Measurements from ENCODE around the gene TMEM120B.
A peak's percentile ranks its signal among the peaks of the same experiment; 100 is the strongest.
"Not testable (repeated sequence)": the region's sequence is repeated elsewhere in the genome, so short reads cannot be mapped to it uniquely, and the experiment has no call there.

Gene TMEM120B

DNA sequence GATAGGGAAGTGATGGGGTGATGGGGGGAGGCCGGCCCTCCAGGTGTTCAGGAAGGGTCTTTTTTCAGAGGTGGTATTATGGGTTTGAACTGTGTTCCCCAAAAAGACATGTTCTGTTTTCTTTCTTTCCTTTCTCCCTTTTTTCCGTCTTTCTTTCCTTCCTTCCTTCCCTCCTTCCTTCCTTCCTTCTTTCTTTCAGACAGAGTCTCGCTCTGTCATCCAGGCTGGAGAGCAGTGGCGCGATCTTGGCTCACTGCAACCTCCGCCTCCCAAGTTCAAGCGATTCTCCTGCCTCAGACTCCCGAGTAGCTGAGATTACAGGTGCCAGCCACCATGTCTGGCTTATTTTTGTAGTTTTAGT is 3.5 kb upstream of the TMEM120B start:
- not testable (repeated sequence) for DNase-seq (ENCODE audit: low read depth in 4 of 4, low spot score in 1 of 4)

DNA sequence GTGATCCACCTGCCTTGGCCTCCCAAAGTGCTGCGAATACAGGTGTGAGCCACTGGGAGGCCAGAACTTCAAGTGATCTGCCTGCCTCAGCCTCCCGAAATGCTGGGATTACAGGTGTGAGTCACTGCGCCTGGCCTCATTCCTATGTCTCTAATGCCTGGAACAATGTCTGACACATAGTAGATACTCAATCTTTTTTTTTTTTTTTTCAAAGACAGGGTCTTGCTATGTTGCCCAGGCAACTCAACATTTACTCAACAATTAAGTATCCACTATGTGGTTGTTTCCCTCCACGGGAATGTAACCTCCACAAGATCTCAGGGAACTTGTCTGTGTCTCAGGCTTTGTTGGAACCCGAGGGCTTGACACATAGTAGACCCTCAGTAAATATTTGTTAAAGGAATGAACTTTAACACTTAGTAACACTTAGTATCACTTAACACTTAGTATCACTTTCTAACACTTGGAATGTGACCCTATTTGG is 3.0 kb upstream of the TMEM120B start:
- no peak for DNase-seq (ENCODE audit: low read depth in 4 of 4, low spot score in 1 of 4)

DNA sequence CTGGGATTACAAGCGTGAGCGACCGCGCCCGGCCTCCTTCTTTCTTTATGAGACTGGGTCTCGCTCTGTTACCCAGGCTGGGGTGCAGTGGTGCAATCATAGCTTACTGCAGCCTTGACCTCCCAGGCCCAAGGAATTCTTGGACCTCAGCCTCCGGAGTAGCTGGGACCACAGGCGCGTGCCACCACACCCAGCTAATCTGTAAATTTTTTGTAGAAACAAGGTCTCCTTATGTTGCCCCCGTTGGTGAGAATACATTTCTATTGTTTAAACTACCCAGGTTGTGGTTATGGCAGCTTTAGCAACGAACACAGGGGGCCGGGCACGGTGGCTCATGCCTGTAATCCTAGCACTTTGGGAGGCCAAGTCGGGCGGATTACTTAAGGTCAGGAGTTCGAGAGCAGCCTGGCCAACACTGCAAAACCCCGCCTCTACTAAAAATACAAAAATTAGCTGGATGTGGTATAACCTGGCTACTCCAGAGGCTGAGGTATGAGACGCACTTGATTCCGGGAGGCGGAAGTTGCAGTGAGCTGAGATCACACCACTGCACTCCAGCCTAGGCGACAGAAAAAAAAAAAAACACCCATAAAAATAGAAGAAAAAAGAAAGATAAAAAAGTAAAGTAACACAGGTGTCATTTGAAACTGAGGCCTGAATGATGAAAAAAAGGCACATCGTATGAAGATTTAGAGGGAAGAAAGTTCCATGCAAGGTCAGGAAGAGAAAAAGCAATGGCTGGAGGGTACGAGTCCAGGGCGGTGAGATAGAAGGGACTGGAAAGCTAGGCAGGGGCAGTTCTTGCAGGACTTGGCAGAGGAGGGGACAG is 977 bp upstream of the TMEM120B start:
- no peak for DNase-seq (ENCODE audit: low read depth in 4 of 4, low spot score in 1 of 4)

DNA sequence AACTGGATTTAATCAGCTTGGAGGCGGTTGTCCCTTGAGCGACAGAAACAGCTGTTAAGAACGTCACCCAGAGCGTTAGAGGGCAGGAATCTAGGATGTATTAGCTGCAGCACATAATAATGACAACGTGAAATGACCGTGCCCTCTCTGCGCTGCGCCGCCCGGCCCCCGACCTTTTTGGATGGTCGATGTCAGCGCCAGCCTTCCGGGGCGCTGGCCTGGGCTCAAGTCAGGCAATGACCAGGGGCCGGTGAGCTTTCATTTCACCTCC is 427 bp upstream of the TMEM120B start:
- no peak for DNase-seq (ENCODE audit: low read depth in 4 of 4, low spot score in 1 of 4)

DNA sequence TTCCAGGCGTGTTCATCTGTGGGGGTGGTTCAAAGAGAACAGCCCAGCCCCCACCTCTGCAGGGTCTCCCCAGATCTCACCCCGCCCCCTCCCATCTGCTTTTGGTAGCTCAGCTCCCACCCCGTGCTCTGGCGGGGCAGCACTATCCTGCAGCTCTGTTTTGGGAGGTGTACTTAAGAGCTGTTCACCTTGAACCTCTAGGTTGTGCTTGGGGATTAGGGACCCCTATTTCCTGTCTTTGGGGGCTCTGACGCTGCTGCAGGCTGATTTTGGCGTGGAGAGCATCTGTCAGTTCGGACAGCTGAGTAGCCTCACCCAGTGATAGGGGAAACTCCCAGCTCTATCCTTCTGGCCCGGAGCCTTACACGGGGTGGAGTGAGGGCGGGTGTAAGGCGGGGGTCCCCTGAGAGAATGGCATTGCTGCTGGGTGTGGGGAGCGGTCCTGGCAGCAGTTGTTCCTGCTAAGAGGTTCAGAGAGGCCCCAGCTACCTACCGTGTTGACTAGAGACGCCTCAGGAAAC is 765 bp downstream of the TMEM120B start:
- peak in 1 of 4 experiments; percentile 10 for DNase-seq (ENCODE audit: low read depth in 4 of 4, low spot score in 1 of 4)

DNA sequence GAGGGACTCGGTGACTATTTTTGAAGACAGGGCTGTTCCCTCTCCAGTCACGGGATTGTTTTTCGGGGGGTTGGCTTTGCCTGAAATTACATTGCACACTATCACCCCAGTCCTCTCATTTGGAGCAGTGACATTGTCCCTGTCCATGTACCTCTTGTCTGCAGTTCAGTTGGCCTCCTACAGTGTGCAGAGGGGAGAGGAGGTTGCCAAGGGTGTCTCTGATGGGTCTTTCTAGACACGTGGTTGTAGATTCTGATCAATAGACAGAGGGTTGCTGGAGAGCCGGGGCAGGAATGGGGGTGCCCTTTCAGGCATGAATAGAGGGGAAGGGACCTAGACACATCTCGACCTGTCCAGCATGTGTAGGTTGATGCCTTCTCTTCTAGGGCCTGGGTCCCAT is 1.2 kb downstream of the TMEM120B start:
- no peak for DNase-seq (ENCODE audit: low read depth in 4 of 4, low spot score in 1 of 4)

DNA sequence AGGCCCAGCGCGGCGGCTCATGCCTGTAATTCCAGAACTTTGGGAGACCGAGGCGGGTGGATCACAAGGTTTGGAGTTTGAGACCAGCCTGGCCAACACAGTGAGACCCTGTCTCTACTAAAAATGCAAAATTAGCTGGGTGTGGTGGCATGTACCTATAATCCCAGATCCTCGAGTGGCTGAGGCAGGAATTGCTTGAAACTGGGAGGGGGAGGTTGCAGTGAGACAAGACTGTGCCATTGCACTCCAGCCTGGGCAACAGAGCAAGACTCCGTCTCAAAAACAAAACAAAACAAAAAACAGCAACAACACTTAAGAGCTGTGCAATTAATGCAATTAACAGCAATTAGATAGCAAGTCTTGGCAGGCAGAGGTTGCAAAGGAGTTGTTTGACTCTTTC is 2.5 kb downstream of the TMEM120B start:
- DNase-seq (ENCODE audit: low read depth in 4 of 4, low spot score in 1 of 4) = not testable (repeated sequence)

DNA sequence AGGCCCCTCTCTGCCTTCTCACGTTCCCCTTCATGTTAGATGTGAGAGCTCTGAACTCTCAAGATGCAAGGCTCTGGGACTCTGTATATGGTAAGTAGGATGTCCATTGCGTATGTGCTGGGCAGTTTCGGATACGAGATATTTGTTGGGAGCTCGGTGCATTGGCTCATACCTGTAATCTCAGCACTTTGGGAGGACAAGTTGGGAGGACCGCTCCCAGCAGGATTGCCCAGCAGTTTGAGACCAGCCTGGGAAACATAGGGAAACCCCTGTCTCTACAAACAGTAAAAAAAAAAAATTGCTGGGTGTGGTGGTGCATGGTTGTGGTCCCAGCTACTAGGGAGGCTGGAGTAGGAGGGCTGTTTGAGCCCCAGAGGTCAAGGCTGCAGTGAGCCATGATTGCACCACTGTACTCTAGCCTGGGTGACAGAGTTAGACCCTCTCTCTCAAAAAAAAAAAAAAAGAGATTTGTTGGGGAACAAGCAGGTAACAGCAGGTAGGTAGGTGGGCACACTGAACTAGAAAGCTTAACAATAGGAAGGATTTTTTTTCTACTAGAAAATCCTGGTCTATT is 3.4 kb downstream of the TMEM120B start:
- DNase-seq (ENCODE audit: low read depth in 4 of 4, low spot score in 1 of 4) = no peak

DNA sequence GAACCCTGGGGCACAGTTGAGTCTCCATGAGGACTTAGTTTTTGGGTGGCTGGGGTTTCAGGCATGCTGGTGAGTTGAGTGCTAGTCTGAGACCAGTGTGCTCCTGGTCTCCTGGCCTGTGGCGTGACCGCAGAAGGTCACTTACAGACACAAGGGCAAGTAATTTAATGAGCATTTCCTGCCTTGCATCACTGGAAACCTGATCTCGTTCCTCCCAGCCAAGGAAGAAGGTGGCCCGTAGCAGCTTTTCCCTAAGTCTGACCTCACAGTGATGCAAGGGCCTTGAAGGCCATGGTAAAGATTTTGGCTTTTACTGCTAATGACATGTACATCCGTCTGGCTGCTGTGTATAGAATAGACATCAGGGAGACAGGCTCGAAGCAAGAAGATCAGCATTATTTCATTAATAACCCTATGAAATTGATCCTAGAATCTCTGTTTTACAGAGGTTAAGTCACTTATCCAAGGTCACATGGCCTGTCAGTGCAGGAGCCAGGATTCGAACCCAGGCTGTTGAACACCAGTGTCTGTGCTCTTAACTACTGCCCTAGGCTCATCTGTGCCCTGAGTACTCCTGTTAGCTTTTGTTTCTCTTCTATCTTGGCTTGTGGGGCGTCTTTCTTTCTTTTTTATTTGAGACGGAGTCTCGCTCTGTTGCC is 4.6 kb downstream of the TMEM120B start:
- no peak for DNase-seq (ENCODE audit: low read depth in 4 of 4, low spot score in 1 of 4)

DNA sequence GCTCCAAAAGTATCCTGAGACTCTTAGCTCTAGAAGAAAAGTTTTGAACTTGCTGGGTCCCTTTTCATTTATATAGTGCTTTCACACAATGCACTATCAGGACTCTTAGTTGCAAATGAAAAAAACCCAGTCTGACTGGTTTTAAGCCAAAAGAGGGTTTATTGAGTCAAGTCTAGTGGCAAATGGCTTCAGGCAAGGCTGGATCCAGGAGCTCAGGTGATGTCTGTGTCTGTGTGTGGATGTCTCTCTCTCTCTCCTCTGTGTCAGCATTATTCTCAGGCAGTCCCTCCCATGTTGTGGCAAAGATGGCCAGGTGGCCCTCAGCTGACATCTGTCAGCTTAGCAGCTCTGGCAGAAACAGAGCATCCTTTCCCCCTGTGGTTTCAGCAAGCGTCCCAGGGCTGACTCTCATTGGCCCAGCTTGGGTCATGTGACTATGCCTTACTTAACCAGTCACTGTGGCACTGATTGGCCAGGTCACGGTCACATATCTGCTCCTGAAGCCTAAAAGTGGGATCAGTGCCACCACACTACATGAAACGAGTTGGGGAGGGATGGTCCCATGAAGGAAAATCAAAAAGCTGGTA is 6.2 kb downstream of the TMEM120B start:
- DNase-seq (ENCODE audit: low read depth in 4 of 4, low spot score in 1 of 4) = no peak

DNA sequence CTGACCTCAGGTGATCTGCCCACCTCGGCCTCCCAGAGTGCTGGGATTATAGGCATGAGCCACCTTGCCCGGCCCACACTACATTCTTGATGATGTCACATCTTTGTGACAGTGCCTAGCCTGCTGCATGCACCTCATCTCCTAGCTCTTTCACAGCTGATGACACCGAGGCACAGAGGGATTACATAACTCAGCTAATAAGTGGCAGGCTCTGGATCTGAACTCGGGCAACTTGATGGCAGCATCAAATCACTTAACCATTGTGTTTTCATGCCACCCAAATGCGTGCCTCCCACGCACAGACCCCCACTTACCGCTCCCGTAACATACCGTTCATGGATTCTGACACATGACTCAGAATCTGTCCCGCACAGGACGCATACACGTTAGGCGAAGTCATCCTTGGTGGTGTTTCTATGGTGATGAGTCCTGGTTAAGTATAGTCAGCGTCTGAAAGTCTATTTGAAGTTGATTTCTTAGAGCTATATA is 7.4 kb downstream of the TMEM120B start:
- no peak for DNase-seq (ENCODE audit: low read depth in 4 of 4, low spot score in 1 of 4)

DNA sequence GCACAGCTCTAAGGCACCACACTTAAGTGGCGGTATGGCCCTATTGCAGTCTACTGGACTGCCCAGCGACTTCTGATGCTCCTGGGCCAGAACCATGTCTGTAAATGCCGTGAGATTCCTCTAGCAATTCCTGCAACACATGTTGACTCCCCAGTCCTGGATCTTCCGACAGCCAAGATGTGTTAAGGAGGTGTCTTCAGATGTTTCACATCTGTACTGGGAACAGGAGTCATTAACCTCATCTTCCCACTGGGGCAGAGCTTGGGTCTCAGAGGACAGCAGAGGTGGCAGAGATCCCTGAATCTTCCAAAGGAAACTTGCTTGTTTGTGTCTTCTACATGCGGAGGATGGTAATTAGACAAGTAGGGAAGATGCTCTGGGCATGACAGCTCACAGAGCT is 8.2 kb downstream of the TMEM120B start:
- no peak for DNase-seq (ENCODE audit: low read depth in 4 of 4, low spot score in 1 of 4)

DNA sequence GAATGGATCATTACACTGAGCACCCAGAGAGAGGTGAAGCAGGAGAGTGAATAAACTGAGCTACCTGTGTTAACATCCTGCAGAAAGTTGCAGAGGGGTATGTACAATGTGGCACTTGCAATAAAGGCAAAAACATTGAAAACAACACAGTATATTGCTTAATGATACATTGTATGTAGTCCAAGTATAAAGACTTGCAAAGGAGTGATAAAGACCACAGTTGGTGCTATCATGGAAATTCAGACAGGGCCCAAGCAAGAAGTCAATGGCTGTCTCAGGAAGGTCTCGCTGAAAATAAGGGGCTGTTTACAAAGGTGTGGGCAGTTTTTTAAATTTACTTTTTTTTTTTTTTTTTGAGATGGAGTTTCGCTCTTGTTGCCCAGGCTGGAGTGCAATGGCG is 10.0 kb downstream of the TMEM120B start:
- no peak for DNase-seq (ENCODE audit: low read depth in 4 of 4, low spot score in 1 of 4)

DNA sequence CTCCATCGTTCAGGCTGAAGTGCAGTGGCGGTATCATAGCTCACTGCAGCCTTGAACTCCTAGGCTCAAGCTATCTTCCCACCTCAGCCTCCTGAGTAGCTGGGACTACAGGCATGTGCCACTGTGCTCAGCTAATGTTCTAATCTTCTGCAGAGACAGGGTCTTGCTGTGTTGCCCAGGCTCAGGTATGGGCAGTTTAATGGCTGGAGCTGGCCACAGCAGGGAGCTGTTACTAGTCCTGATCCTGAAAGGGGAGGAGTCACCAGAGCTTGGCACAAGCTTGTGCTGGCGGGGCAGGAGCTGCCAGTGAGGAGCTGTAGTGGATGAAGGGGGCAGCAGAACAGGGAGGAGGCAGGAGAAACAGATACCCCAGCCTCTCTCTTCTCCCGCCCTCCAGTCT is 10.6 kb downstream of the TMEM120B start:
- DNase-seq (ENCODE audit: low read depth in 4 of 4, low spot score in 1 of 4) = no peak

DNA sequence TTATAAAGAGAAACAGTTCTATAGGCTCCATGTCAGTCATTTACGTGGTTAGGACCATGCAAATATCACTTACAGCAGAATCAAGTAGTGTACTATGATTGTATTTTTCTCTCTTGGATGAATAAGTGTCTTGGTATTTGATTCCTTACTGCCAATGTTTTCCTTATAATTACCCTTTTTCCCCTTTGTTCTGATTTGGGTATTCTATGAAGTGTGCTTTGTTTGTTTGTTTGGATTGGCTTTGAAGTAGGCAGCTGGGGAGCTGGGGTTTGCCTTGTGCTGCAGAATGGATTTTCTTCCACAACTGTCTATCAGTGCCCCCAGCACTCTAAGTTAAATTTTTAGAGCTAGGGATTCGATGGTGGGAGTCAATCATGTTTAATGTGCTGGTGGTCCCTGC is 12.4 kb downstream of the TMEM120B start:
- no peak for DNase-seq (ENCODE audit: low read depth in 4 of 4, low spot score in 1 of 4)

DNA sequence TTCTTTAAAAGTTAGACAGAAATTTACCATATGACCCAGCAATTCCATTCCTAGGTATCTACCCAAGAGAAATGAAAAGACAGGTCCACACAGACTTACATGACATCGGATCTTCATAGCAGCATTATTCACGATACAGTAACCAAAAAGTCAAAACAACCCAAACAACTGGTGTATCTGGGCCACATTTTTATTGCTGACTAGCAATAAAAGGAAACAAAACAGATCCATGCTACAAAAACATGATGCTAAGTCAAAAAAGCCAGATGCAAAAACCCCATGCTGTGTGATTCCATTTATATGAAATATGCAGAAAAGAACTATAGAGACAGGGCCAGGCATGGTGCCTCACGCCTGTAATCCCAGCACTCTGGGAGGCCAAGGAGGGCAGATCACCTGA is 12.9 kb downstream of the TMEM120B start:
- no peak for DNase-seq (ENCODE audit: low read depth in 4 of 4, low spot score in 1 of 4)

DNA sequence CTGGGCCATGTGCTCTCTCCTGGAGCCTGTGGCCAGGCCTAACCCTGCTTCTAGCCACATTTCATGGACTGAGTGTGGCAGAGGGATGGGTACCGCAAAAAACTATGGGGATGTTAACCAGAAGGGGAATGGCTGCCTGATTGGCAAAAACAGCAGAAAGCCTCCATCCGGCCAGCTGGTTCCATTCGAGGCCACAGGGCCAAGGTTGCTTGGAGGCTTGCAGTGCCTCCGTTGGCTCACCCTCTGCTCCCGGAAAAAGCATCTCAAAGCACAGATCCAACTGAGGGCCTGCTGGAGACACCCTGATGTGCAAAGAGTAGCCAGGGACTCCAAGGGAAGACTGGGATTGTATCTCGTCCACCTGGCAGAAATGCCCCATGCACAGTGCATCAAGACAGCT is 16.5 kb downstream of the TMEM120B start:
- no peak for DNase-seq (ENCODE audit: low read depth in 4 of 4, low spot score in 1 of 4)

DNA sequence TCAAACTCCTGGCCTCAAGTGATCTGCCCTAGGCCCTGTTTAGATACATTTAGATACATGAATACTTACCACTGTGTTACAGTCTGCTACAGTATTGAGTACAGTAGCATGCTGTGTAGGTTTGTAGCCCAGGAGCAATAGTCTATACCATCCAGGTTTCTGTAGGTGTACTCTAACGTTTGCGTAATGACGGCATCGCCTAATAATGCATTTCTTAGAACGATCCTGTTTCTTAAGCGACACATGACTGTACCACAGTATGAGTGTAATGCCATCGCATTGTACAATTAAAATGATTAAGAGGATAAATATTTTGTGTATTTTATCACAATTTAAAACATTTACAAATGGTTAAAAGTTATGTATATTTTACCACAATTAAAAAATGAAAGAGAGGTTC is 18.9 kb downstream of the TMEM120B start:
- no peak for DNase-seq (ENCODE audit: low read depth in 4 of 4, low spot score in 1 of 4)

DNA sequence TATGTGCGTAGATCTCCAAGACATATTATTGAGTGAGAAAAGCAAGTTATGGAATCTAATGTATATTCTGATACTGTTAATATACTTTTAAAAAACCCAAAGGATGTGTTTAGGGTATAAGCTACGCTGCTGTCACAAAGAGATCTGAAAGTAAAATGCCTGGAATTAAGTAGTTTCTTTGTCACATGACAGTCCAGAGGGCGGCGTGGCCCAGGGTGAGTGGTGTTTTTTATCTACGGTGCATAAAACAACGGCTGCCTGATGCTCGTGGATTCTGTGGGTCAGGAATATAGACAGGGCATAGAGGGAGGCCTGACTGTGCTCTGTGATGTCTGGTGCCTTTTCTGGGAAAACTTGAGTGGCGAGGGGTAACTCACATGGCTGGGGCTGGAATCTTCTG is 21.3 kb downstream of the TMEM120B start:
- DNase-seq (ENCODE audit: low read depth in 4 of 4, low spot score in 1 of 4) = no peak

DNA sequence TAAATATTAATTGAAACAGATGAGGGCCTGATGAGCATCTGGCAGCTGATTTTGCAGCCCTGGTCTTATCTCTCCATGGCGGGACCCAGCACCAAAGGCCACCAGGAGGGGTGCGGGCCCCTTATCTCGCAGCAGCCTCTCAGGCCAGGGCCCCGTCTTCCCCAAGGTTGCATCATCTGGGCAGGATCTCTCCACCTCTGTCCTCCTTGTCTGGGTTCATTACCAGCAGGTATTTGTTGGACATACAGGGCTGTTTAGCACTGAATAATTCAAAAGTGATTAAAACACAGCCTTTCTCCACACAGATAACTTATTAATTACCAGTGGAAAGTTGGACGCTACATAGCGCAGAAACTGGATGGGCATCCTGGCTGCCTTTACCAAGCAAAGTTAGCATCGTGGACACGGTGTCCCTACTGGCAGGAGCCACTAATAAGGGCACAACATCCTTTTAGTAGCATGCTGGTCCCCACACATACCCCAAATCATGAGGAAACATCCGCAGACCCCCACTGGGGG is 25.8 kb downstream of the TMEM120B start:
- DNase-seq (ENCODE audit: low read depth in 4 of 4, low spot score in 1 of 4) = no peak

DNA sequence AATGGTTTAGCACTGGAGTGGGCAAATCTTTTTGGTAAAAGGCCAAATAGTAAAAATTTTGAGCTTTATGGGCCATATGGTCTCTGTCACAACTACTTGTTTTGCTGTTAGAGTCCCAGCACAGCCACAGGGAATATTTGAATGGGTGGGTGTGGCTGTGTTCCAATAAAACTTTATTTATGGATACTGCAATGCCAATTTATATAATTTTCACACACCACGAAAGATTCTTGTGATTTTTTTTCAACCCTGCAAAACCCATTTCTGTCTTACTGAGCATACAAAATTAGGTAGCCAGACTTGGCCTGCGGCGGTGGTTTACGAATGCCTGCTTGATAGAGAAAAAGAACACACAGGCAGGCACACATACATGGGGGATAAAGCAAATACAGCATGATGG is 28.3 kb downstream of the TMEM120B start:
- DNase-seq (ENCODE audit: low read depth in 4 of 4, low spot score in 1 of 4) = no peak

DNA sequence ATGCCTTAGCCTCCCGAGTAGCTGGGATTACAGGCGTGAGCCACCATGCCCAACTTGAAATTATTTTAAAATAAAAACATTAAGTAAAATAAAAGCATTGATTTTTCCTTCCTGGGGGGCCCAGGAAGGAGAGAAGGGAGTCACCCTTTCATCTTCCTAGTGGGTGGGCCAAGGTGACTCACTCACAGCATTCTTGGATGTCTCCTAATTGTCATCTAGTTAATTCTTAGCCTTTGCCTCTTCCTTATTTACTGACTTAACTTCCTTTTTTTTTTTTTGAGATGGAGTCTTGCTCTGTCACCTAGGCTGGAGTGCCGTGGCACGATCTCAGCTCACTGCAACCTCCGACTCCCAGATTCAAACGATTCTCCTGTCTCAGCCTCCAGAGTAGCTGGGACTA is 29.2 kb downstream of the TMEM120B start:
- no peak for DNase-seq (ENCODE audit: low read depth in 4 of 4, low spot score in 1 of 4)

All from stimulated activated CD4-positive, alpha-beta T cell treated with anti-CD3 and anti-CD28 coated beads, Interleukin-1b, Interleukin-23, amount 100 ng/mL, for 24 hours (primary cell).